ENCODE data around the gene KCNH2. TPM values are rescaled to one million over a fixed set of nuclear protein-coding genes. Genes with fewer than 3 reads are reported as not detected.

The KCNH2 gene
- total and polyA plus RNA-seq, 10 of the 15 experiments (the other 5 are each of a cell fraction or from before 2014, with no cell fraction given), result 0.04 to 0.24 (median 0.17) TPM; not detected in 6

GRCh38 chr7:150935149-150935548 is 43.0 kb downstream of the KCNH2 start:
- ATAC-seq, result no peak
- no peak for DNase-seq (ENCODE audit: low read depth, low spot score)
- RAD21 ChIA-PET (ENCODE audit: unreplicated experiment), result no interaction called here
- Histone ChIP-seq H3K27me3 (replicated peaks in 1 of 2; ENCODE audit: control insufficient read depth in 2 of 2, insufficient read depth in 2 of 2, low read length in 1 of 2) (peaks cover 0 to 2% of the 10 kb centered on the region in 2 experiments; a peak in 1 of 4 replicates), H3K4me1 (ENCODE audit: control insufficient read depth, insufficient read depth, low read length) (no peaks in the 10 kb centered on the region), H3K79me2 (ENCODE audit: control insufficient read depth, insufficient read depth, low read length) (no peaks in the 10 kb centered on the region), H2AFZ (ENCODE audit: control insufficient read depth, low read depth, low read length) (no peak overlapping the region), H4K20me1 (ENCODE audit: control insufficient read depth, insufficient read depth) (no peaks in the 10 kb centered on the region), H3K4me2 (ENCODE audit: control insufficient read depth, insufficient read depth) (no peak overlapping the region), H3K9ac (ENCODE audit: control insufficient read depth, insufficient read depth, low read length) (no peak overlapping the region), H3K9me3 (replicated peaks; ENCODE audit: control insufficient read depth, insufficient read depth, low read length) (no peaks in the 10 kb centered on the region), H3K36me3 (ENCODE audit: control insufficient read depth in 2 of 2, insufficient read depth in 2 of 2, low read length in 1 of 2) (no peaks in the 10 kb centered on the region), H3K27ac (ENCODE audit: control insufficient read depth, insufficient read depth) (no peak overlapping the region), H3K4me3 (no peak overlapping the region)
- CTCF ChIA-PET, result interaction anchor here (0.6 to 1.1 kb wide), 3 partner anchors 50 to 148 kb away, joined by 3 to 4 read pairs (median 3); no protein-coding TSS in a partner anchor
- POLR2A ChIA-PET, result no interaction called here
- FAIRE-seq, result no peak
- SMC1A ChIA-PET (ENCODE audit: uncharacterized antibody, unreplicated experiment), result no interaction called here
- 57% methylated on average over 4 of the region's 4 CpGs for WGBS (ENCODE audit: insufficient coverage, insufficient replicate concordance, low lambda C conversion rate, missing lambda C conversion rate)
- BruUV-seq (replicated peaks), result no TSS peak
- intact Hi-C loops (cut with micrococcal nuclease; ENCODE audit: unreplicated experiment), result no loop called here
- in situ Hi-C loops (cut with MboI), result no loop called here
- TF ChIP-seq MTA3 (IDR thresholded peaks at IDR 0.05; ENCODE audit: borderline replicate concordance, low read length) (no peak), MXI1 (IDR thresholded peaks at IDR 0.05; ENCODE audit: low read depth, low read length) (no peak), FOXK2 (IDR thresholded peaks at IDR 0.05) (no peak), ASH2L (IDR thresholded peaks at IDR 0.05; ENCODE audit: borderline replicate concordance, low read depth) (no peak), ATF7 (IDR thresholded peaks at IDR 0.05; ENCODE audit: low read depth) (no peak), CEBPB (IDR thresholded peaks at IDR 0.05; ENCODE audit: borderline replicate concordance in 1 of 2, low read depth in 2 of 2, low read length in 2 of 2) (no peak), PAX8 (IDR thresholded peaks at IDR 0.05) (no peak), SIX5 (IDR thresholded peaks at IDR 0.05; ENCODE audit: low read depth, low read length, severe bottlenecking) (no peak), SIN3A (IDR thresholded peaks at IDR 0.05; ENCODE audit: low read depth, low read length) (no peak), ZNF217 (IDR thresholded peaks at IDR 0.05) (no peak), USF2 (IDR thresholded peaks at IDR 0.05; ENCODE audit: borderline replicate concordance, low read depth, low read length) (no peak), KDM1A (IDR thresholded peaks at IDR 0.05; ENCODE audit: borderline replicate concordance) (no peak), CHD2 (IDR thresholded peaks at IDR 0.05; ENCODE audit: borderline replicate concordance, low read depth, low read length) (no peak), SP1 (IDR thresholded peaks at IDR 0.05; ENCODE audit: low read depth, low read length) (no peak)
- TF ChIP-seq, protein P1, sequence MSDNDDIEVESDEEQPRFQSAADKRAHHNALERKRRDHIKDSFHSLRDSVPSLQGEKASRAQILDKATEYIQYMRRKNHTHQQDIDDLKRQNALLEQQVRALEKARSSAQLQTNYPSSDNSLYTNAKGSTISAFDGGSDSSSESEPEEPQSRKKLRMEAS (IDR thresholded peaks at IDR 0.05; ENCODE audit: low read depth, low read length), result no peak
- TF ChIP-seq, protein P2, sequence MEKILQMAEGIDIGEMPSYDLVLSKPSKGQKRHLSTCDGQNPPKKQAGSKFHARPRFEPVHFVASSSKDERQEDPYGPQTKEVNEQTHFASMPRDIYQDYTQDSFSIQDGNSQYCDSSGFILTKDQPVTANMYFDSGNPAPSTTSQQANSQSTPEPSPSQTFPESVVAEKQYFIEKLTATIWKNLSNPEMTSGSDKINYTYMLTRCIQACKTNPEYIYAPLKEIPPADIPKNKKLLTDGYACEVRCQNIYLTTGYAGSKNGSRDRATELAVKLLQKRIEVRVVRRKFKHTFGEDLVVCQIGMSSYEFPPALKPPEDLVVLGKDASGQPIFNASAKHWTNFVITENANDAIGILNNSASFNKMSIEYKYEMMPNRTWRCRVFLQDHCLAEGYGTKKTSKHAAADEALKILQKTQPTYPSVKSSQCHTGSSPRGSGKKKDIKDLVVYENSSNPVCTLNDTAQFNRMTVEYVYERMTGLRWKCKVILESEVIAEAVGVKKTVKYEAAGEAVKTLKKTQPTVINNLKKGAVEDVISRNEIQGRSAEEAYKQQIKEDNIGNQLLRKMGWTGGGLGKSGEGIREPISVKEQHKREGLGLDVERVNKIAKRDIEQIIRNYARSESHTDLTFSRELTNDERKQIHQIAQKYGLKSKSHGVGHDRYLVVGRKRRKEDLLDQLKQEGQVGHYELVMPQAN (conservative IDR thresholded peaks at IDR 0.05), result no peak
- TF ChIP-seq, protein P3, sequence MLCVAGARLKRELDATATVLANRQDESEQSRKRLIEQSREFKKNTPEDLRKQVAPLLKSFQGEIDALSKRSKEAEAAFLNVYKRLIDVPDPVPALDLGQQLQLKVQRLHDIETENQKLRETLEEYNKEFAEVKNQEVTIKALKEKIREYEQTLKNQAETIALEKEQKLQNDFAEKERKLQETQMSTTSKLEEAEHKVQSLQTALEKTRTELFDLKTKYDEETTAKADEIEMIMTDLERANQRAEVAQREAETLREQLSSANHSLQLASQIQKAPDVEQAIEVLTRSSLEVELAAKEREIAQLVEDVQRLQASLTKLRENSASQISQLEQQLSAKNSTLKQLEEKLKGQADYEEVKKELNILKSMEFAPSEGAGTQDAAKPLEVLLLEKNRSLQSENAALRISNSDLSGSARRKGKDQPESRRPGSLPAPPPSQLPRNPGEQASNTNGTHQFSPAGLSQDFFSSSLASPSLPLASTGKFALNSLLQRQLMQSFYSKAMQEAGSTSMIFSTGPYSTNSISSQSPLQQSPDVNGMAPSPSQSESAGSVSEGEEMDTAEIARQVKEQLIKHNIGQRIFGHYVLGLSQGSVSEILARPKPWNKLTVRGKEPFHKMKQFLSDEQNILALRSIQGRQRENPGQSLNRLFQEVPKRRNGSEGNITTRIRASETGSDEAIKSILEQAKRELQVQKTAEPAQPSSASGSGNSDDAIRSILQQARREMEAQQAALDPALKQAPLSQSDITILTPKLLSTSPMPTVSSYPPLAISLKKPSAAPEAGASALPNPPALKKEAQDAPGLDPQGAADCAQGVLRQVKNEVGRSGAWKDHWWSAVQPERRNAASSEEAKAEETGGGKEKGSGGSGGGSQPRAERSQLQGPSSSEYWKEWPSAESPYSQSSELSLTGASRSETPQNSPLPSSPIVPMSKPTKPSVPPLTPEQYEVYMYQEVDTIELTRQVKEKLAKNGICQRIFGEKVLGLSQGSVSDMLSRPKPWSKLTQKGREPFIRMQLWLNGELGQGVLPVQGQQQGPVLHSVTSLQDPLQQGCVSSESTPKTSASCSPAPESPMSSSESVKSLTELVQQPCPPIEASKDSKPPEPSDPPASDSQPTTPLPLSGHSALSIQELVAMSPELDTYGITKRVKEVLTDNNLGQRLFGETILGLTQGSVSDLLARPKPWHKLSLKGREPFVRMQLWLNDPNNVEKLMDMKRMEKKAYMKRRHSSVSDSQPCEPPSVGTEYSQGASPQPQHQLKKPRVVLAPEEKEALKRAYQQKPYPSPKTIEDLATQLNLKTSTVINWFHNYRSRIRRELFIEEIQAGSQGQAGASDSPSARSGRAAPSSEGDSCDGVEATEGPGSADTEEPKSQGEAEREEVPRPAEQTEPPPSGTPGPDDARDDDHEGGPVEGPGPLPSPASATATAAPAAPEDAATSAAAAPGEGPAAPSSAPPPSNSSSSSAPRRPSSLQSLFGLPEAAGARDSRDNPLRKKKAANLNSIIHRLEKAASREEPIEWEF (IDR thresholded peaks at IDR 0.05; ENCODE audit: insufficient replicate concordance, low read depth, low read length), result no peak
